GM23248 (cell line): ENCODE results near the gene RPRD1B.

ENCODE experiments used
- EZH2 ChIP-seq: fragments of 200-600 bp; sonication (generic); IDR thresholded peaks from 2 replicates; pipeline ENCODE4 v1.6.1; 2018; ENCODE audit warnings: antibody characterized with exemption, mild to moderate bottlenecking; ENCODE audit not compliant: insufficient read depth, poor library complexity, severe bottlenecking
- EZH2phosphoT487 ChIP-seq: fragments of 200-600 bp; sonication (generic); IDR thresholded peaks from 2 replicates; pipeline ENCODE4 v1.6.1; 2018; ENCODE audit warnings: antibody characterized with exemption, moderate library complexity, mild to moderate bottlenecking, low read depth; ENCODE audit not compliant: insufficient read depth

DNA sequence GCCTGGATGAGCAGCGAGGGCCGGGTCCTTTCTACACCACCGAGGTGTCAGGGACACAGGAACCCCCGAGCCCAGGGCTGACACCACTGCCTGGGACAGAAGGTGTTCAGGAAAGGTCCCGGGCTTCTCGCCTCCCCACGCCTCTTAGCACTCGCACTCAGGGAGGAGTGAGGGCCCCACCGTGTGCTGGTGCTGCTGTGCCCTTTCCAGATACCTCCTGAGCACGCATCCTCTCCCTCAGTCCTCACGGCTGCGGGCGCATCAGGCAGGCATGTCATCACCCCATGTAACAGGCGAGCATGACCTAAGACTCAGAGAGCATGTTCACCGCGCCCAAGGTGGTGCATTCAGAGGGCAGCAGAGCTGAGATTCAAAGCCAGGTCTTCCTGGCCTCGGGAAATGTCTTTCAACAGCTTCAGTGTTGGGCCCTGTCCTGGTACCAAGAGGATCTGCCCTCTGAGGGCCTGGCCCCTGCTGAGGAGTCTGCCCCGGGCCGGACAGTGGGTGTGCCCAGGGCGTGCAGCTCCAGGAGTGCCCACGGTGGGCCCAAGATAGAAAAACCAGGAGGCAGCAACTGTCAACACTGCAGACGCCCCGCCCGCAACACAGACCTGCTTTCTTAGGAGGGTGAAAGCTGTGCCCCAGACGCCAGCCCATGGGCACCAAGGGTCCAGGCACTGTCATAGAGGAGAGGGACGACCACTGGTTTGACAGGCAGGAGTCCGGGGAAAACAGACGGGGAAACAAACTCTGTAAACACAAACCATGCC lies 102.3 kb downstream of the RPRD1B start:
- TF ChIP-seq EZH2 (no peak), EZH2phosphoT487 (no peak)
